NCI-H774 (cell line): ENCODE results near the gene DROSHA.
A peak's percentile ranks its signal among the peaks of the same experiment; 100 is the strongest.

Experiments
- DNase-seq: peaks from one replicate; lab custom pipeline; 2025; lab: John Stamatoyannopoulos, UW

Gene DROSHA

DNA sequence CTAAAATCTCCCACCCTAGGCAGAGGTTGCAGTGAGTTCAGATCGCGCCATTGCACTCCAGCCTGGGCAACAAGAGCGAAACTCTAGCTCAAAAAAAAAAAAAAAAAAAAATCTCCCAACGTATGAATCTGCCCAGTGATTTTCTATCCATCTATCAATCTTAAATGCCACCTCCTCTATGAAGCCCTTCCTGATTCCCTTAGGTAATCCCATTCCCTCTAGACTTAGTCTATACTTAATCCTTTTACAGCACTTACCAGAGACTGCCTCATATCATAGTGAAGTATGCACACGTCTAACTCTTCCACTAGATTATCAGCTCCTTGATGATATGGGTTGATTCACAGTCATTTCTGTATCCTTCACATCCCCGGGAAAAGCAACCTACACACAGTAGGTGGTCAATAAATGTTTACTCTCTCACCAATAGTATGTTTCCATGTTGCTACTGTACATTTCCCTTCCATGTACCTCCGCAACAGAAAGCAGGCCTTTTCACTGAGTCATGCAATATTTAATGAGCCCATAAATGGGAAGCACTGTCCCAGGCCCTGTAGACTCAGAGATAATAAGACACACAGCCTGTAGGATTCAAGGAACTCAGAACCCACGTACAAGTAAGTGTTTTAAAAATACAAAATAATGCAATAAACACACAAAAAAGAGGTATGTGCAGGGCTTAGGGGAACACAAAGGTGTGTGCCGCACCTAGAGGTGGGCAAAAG lies 1.2 kb downstream of the DROSHA start:
- DNase-seq: no peak

DNA sequence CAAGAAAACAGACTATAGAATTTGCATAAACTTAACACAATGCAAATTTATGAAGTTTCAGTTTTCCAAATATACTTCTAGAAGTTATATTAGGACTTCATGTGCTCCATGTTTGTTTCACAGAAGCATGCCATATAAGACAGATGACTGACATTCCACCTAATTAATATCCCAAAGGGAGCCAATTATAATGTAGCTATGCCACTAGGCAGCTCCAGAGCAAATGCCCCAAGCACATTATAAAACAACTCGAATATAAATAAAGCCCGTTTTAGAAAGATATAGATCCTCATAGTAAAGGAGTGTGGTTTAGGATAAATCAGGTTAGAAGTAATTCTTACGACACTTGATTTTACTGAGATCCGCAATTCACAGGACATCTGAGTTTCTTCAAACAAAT lies 8.9 kb downstream of the DROSHA start:
- DNase-seq: no peak

DNA sequence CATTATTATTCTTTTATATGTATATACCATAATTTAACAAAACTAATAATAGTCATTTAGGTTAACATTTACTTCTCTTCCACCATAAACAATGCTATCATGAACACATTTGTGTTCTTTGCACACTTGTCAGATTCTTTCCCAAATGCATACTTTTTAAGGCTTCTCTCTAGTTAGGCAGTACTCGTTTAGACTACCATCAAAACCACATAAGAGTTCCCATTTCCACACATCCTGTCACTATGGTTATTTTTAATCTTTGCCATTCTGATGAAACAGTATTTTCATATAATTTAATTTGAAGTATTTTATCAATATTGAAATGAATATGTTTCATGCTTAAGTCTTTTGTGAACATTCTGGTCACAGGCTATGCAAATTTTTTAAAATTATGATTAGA lies 15.1 kb downstream of the DROSHA start:
- no peak for DNase-seq

DNA sequence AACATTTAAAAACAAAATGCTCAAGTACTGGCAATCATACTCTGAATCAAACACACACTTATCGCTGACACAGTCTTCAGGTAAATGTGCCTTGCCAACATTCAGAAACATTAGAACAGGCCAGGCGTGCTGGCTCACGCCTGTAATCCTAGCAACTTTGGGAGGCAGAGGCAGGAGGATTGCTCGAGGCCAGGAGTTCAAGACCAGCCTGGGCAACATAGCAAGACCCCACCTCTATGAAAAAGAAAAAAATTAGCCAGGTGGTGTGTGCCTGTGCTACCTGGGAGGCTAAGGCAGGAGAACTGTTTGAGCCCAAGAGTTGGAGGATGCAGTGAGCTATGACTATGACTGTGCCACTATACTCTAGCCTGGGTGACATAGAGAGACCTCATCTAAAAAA lies 20.6 kb downstream of the DROSHA start:
- DNase-seq: no peak

DNA sequence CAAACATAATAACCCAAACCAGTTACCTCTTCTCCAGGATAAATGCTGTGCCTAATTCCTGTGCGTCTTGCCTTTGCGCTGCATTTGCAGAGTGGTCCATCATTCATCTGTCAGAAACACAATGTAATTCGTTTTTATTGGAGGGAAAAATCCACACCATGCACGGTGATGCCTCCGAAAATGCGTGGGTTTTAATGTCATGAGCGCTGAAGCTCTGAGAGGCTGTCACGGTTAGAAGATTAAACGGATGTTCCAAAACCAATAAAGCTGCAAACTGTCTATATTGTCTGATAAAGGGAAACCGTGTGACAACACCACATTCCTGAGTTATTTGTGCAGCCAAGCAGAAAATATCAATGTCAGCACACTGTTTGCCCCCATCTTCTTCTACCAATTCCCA lies 27.4 kb downstream of the DROSHA start:
- DNase-seq: no peak

DNA sequence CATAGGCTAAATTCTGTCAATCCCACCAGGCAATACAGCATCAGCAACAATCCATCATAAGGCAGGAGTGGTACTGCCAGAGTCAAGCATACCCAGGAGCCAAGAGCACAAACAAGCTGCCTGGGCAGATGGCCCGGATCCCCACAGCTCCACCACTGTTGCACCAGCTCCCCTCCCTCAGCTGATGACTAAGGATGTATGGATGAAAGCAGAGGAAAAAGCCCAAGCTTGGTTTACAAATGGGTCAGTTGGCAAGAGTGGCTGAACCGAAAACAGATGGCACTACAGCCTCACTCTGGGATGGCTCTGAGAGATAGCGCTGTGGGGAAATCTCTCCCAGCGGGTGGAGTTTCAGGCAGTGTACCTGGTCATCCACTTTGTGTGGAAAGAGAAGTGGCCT lies 29.4 kb downstream of the DROSHA start:
- no peak for DNase-seq

DNA sequence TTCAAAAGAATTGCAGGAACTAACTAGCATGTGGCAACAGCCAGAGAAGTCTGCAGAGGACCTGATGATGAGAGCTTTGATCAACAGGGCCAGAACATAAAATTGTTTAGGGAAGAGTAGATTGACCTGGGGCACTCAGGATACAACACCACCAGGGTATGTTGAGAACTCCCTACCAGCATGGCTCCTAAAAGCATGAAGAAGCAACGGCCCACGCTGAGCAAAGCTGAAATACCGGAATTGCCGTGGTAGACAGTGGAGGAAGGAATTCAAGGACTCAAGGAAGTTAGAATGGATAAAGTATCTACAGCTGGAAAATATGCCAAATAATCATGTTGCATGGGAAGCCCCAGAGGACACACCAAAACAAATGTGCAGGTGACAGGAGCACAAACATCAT lies 31.6 kb downstream of the DROSHA start:
- DNase-seq: no peak

DNA sequence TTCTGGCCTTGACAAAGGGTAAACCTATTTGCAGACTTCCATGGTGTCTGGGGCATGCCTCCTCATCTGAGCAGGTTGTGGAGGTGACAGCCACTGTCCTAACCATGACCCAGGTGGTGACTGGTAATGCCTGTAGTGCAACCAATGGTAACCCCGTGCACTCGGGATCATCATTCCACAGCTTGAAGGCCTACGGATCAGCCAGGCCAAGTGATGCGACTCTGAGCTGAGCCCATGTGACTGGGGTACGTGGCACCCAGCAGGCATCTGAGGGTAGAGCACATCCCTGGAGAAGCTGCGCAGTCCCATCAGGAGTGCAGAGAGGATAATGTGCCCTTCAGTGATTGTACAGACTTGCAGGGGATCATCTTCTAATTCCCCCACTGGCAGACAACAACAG lies 35.0 kb downstream of the DROSHA start:
- no peak for DNase-seq

DNA sequence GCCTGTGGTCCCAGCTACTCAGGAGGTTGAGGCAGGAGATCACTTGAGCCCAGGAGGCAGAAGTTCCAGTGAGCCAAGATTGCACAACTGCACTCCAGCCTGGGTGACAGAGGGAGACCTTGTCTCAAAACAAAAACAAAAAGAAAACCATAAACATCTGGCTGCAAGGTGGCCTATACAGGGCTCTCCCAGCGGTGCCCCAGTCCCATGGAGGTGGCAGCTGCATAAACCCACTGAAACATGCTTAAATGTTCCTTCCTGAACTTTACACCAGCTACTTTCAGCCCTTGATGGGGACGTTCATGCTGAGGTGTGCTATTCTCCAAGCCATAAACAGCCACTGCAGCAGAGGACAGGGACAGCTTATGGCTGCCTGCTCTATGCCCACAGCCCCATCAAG lies 35.6 kb downstream of the DROSHA start:
- no peak for DNase-seq

DNA sequence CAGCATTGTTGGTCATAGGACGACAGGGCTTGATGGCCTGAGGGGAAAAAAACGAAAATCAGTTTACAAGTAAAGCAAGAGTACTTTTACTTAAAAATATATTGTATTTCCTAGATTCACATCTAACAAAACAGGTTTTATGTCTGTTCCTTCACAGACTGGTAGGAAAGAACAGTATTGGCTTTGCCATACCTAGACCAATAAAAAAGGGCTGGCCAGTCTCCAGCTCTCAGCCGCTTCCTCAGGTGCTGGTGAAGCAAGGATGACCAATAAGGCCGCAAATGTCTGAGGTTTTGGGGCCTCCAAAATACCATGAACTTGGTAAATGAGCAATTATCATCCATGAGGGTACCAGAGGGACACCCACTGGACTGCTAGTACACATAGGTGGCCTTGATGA lies 36.6 kb downstream of the DROSHA start:
- no peak for DNase-seq

DNA sequence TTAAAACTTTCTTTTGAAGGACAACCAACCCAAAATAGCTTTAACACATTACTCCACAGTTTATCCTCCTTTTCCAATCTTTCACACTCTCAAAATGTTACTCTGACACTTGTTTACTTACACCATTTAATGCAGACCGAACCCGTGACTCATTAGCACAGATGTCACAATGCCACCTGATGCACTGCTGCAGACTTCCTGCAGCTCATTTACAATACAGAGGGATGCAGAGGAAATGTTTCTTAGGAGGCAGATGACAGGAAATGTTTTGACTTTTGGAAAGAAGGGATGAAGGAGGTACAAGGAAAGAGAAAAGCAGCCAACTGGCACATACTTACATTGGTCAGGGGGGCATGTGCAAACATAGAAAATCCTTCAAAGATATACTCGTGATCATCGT lies 39.0 kb downstream of the DROSHA start:
- DNase-seq: peak; percentile 8

DNA sequence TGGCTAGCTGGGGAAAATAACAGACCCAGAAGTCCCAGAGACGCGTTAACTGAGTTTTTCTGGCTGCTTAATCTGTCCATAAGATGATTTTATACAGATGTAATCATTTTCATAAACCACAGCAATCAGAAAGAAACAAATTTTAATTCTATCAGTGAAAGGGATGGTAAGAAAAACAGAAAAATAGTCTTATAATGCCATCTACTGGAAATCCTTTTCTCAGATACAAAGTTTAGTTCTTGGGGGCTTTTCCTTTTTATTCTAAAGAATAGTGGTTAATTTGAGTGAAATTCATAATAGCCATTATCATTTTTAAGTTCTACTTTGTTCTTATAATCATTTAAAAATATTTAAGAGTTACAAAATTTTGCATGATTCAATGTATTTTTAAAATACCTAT lies 44.4 kb downstream of the DROSHA start:
- no peak for DNase-seq

DNA sequence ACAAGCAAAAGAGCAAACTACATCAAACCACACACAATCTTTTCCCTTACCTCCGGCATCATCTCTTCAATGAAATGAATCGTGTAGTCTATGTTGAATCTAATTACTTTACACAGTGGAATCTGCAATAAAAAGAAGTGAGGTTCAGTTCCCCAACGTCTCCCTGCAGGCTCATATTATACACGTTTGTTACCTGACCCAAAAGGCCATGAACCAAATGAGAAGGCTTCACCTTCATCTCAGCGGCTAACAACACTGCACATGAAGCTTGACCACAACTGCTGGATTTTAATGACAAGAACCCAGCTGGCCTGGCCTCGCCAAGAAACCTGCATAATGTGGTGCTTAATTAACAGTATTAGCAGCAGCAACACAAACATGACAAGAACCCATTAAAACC lies 45.5 kb downstream of the DROSHA start:
- DNase-seq: no peak

DNA sequence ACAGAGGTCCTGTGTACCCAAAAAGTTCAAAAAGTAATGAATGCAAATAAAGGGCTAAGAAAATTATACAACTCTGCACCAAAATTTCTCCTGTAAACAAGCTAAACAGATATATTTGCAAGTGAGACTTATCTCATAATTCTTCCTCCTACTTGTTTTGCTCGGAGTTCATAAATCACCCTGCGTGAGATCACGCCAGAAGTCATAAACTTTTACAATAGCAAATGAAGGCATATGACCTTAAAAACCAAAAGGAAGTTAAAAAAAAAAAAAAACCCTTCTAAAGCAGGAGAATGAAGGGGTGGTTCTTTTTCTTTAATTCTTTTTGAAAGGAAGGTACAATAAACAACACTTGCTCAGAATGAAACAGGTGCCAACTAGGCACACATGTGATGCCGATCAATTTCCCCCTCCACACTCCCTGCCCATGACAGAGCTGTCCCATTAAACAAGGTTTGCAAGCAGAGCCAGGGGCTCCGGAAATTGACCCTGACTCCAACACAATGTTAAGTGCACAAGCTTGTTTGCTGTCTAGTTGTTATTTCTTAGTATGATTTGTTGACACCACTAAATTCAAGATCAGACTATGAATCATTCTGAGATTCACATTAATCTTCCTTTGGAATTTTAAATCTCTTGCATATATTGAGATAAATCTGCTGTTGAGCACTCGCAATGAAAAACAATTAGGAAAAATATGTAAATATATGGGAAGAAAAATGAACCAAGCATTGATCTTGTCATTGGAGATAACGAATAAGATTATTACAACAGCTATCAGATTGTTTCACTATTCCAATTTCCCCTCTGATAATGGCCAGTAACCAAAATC lies 46.3 kb downstream of the DROSHA start:
- DNase-seq: no peak

DNA sequence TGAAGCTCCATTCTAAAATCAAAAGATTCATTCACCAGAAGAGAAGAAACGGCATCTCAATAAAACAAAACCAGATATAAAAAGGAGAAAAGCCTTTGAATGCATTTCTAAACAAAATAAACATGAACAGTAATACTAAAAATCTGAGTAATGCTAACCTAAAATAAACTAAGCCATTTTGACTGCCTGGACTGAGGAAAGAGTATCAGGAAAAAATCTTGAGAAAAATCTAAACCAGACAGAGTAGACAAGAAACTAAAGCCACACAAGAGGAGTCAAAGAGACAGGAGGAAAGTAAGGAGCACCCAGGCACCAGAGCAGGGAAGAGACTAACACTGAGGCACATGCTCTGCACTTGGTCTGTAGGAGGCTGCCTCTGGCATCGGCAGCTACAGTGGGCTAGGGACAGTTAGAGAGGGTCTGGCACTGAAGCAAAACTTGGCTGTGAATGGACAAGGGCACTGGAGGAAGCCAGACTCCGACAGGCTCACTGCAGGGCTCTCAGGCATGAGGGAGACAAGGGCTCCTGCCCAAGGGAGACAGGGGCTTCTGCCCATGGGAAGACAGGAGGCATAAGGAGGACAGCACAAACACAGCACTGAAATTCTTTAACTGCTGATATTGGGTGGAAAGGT lies 50.2 kb downstream of the DROSHA start:
- no peak for DNase-seq

DNA sequence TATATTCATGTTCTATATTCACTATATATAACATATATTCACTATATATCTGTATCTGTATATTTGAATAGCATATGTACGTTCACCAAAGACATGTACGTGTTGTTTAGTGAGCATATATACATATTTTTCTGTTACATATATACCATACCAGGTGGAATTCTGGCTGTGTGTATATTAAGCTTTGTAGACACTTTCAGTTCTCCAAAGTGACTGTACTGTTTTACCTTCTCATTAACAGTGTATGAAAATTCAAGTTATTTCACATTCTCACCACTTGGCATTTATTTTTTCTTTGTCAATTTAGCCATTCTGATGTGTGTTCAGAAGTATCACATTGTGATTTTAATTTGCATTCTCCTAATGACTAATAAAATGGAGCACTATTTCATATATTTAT lies 52.2 kb downstream of the DROSHA start:
- no peak for DNase-seq

DNA sequence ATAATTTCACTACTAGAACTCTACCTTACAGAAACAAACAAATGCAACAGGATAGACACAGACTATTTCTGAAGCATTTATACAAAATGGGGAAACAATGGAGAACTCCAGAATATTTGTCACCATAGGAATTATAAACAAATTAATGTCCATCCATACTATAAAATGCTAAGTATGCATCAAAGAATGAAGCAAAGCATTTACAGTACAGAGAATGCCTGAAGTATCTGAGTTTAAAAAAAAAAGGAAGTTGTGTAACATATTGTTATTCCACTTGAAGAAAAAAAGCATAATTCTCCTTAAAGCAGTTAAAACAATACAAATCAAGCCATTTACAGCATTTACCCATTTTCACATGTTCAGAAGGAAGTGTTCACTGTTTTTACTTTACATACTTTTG lies 53.0 kb downstream of the DROSHA start:
- DNase-seq: no peak

DNA sequence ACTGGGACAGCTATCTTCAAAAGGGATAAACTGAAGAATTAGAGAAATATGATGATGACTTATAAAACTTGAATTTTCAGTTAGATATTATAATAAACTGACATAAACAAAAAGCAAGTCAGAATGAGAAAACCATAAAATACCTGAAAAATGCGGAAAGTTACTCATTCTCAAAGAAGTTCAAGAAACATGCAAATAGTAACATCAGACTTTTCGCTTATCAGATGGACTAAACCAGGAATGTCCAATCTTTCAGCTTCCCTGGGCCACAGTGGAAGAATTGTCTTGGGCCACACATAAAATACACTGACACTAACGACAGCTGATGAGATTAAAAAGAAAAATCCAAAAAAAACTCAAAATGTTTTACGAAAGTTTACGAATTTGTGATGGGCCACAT lies 53.9 kb downstream of the DROSHA start:
- DNase-seq: no peak

DNA sequence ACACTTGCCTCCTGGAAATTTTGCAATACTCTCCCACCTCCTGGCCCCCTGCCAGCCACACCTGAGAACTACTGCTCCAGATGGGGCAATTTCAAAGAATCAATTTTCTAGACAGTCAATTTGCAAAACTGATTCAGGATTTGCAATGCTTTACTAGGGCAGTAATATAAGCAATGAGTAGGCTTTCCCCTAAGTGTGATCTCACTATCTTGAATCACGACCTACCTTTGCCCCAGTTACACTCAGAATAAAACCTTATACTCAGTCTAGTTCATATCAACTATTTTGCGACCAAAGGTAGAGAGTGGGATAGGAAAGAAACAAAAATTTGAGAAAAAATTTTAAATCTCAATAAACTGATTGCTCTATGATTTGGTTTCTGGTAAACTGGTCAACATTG lies 54.4 kb downstream of the DROSHA start:
- DNase-seq: no peak

DNA sequence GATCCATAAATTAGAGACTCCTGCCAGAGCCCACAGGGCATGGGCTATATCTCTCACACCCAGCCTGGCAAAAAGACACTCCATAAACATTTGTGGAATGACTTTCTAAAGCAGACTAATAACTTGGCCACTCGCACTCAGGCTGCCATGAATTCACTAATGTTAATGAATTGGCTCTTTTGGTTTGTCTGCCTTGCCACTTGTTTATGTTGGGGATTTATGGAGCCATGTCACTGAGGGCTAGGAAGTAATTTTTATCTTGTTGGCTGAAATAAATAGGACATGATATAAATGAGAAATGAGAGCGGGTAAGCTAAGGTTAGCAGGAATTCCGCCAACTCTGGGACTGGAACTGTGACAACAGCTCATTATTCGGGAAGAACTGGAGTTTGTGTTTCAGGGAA lies 55.2 kb downstream of the DROSHA start:
- no peak for DNase-seq

DNA sequence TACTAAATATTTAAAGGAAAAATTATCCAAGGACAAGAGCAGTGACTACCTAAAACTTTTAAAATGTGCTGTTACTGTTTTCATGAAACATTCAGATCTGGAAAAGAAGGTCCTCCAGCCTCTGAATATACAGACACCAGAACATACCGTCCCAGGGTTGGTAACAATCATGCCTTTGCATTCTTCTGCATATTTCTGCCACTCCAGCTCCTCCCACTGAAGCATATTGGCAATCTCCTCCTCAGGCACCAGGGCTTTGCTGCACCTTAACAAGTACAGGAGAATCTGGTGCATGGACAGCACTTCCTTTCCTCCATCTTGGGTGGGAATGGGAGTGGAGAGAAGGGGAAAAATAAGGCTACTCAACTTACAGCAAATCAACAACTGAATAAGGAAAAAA lies 60.0 kb downstream of the DROSHA start:
- no peak for DNase-seq

DNA sequence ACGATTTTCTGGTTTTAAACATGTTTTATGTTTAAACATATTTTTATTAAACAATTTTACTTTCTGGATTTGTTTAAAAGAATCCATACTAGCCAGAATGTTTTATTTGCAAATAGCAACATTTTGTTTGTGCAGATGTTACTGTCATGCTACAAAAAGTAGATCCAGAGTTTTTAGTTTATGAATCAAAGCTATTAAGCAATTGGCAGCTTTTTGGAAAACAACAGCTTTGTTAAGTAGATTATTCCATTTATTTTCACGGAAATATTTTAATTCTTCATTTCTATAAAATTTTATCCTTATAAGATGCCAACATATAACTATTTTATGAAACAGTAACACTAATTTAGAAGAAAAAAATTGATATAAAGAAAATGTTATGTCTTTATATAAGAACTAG lies 60.9 kb downstream of the DROSHA start:
- DNase-seq: no peak

DNA sequence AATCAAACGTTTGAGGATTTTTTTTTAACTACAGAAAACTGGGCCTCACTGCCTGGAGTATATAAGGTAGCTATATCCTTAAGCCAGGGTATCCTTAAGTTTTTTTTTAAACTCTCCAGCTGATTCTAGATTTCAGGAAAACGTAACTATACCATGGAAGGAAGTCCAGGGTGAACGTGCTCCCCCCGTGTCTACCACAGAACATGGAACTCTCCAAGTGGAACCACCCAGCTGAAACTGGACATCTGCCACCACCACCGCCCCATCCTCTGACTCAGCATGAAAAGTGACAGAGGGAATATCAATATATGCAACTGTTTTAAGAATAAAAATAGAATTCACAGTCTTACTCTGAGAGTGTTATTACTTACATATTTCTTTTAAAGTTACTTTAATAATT lies 61.3 kb downstream of the DROSHA start:
- no peak for DNase-seq
